ENCODE results near the gene DOCK8.

The DOCK8 gene

GRCh38 chr9:311841-312240 is 97.2 kb downstream of the DOCK8 start:
- DNase-seq (ENCODE audit: low spot score): no peak

GRCh38 chr9:312596-313320 is 98.1 kb downstream of the DOCK8 start:
- no peak for DNase-seq (ENCODE audit: low spot score)

- DNase-seq (ENCODE audit: low spot score): no peak
Observed at GRCh38 chr9:316382-316965, 101.8 kb downstream of the DOCK8 start.

GRCh38 chr9:318646-319045 is 104.0 kb downstream of the DOCK8 start:
- no peak for DNase-seq (ENCODE audit: low spot score)

- no peak for DNase-seq (ENCODE audit: low spot score)
Observed at GRCh38 chr9:324971-325370, 110.3 kb downstream of the DOCK8 start.

GRCh38 chr9:326667-327066 is 112.0 kb downstream of the DOCK8 start:
- DNase-seq (ENCODE audit: low spot score): no peak

- DNase-seq (ENCODE audit: low spot score): no peak
Observed at GRCh38 chr9:328453-328852, 113.8 kb downstream of the DOCK8 start.

- no peak for DNase-seq (ENCODE audit: low spot score)
Observed at GRCh38 chr9:331197-331596, 116.5 kb downstream of the DOCK8 start.

- DNase-seq (ENCODE audit: low spot score): no peak
Observed at GRCh38 chr9:335373-335772, 120.7 kb downstream of the DOCK8 start.

- no peak for DNase-seq (ENCODE audit: low spot score)
Observed at GRCh38 chr9:336039-336438, 121.4 kb downstream of the DOCK8 start.

GRCh38 chr9:338602-339001 is 123.9 kb downstream of the DOCK8 start:
- no peak for DNase-seq (ENCODE audit: low spot score)

GRCh38 chr9:341634-342421 is 127.2 kb downstream of the DOCK8 start:
- no peak for DNase-seq (ENCODE audit: low spot score)

- no peak for DNase-seq (ENCODE audit: low spot score)
Observed at GRCh38 chr9:343773-344172, 129.1 kb downstream of the DOCK8 start.

- peak; percentile 67 for DNase-seq (ENCODE audit: low spot score)
Observed at GRCh38 chr9:346111-346571, 131.5 kb downstream of the DOCK8 start.

- DNase-seq (ENCODE audit: low spot score): no peak
Observed at GRCh38 chr9:347667-348292, 133.1 kb downstream of the DOCK8 start.

GRCh38 chr9:350384-350783 is 135.7 kb downstream of the DOCK8 start:
- no peak for DNase-seq (ENCODE audit: low spot score)

GRCh38 chr9:351916-352315 is 137.3 kb downstream of the DOCK8 start:
- DNase-seq (ENCODE audit: low spot score): no peak

- DNase-seq (ENCODE audit: low spot score): no peak
Observed at GRCh38 chr9:353077-353476, 138.4 kb downstream of the DOCK8 start.

GRCh38 chr9:354453-354852 is 139.8 kb downstream of the DOCK8 start:
- DNase-seq (ENCODE audit: low spot score): no peak

- no peak for DNase-seq (ENCODE audit: low spot score)
Observed at GRCh38 chr9:357560-357959, 142.9 kb downstream of the DOCK8 start.

GRCh38 chr9:362561-363273 is 148.1 kb downstream of the DOCK8 start:
- DNase-seq (ENCODE audit: low spot score): no peak

- no peak for DNase-seq (ENCODE audit: low spot score)
Observed at GRCh38 chr9:363274-363612, 148.6 kb downstream of the DOCK8 start.

Data from left forelimb (tissue), 1 donor.